Measurements from ENCODE around the gene C1orf74.

Gene C1orf74

DNA sequence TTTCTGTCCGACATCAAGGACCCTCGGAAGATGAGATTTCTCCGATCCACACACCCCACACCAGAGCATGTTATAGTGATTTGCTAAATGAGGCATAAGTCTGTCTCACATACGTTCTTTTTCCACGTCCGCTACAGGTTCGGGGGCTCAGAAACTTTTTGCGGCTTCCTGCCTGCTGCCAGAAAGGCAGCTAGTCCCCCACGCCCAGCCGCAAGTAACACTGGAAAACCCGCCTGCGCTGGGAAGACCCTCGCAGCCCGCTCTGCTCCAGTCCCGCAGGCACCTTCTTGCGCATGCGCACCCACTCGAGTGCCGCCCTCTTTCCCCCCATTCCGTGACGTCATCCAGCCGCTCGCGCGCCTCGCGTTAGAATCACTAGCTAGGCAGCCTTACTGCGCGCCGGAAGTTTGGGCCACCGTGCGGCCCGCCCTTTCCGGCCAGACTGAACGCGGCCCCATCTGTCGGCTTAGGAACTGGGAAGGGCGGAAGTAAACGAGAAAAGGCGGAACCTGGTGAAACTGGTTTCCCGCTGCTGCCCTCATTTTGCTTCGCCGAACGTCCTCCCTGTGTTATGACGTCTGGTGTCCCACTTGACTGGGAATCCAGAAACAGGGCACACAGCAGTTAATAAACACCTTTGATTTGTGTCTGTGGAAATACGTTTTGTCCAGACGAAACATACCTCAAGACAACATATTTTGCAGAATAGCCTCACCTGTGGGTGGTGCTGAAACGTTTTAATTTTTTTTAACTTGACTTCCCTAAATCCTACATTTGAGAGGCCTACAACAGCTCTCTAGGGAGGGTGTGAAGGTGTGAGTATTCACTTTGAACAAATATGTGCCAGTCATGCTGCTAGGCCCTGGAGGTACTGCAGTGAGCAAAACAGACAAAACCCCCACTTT lies at the start of gene C1orf74:
TSS of gene C1orf74 (minus strand) at position 295 of the 905 bp plus-strand sequence. CDS start 925 bp downstream, outside the sequence.
- DNase-seq: peak; percentile 78 to 89

DNA sequence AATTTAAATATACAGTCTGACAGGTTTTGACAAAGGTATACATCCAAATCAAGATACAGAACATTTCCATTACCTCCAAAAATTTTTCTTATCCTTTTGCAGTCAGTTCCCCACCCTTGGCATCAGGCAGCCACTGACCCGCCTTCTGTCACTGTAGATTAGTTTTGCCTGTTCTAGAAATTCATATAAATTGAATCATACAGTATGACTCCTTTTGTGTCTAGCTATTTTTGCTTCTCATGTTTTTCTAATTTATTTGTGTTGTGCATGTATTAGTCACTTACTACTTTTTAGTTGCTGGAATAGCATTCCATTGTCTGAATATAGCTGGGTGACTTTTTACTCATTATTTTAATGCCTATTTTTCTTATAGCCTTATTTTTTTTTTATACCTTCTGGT lies 47.3 kb upstream of the C1orf74 start:
- DNase-seq: no peak

GRCh38 chr1:209830722-209831121 lies 46.4 kb upstream of the C1orf74 start:
- no peak for DNase-seq

DNA sequence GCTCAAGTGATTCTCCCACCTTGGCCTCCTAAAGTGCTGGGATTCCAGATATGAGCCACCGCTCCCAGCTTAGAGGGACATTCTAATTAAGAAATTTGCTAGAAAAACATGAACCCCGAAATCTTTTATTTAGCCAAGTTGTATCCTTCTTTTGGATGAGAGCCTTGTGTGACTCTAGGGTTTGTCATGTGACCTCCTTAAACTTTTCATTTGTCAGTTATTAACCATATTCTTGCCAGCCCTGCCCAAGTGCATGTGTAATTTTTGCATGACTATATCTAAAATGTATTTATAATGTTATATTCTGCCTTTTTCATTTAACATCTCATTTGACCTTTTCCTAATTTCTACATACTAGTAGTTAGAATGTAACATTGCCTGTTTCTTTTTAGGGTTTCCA lies 45.4 kb upstream of the C1orf74 start:
- DNase-seq: no peak

- peak in 1 of 2 experiments; percentile 58 for DNase-seq
Measured at GRCh38 chr1:209827384-209828262, 43.3 kb upstream of the C1orf74 start, which contains the start of gene UTP25. UTP25 (plus strand) TSS chr1:209827972; CDS start chr1:209828064, 92 bp downstream.

GRCh38 chr1:209825591-209826434 lies 41.5 kb upstream of the C1orf74 start:
- DNase-seq: no peak

GRCh38 chr1:209823143-209824041 lies 39.0 kb upstream of the C1orf74 start:
- no peak for DNase-seq

DNA sequence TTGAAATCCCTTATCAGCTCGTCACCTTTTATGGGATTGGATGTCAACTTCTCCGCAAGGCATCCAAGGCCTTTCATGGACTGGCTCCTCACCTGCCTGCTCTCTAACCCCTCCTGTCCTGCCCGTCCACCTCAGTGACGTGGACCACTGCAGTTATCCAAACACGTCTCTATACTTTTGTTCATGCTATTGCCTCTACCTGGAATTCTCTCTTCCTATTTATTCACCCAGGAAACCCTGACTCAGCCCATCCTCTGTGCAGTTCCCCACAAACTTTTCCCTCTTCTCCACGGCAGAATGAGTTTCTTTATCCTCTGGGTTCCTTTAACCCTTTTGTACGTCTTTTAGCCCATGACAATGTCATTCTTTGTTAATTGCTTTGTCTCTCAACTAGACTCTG lies 38.3 kb upstream of the C1orf74 start:
- DNase-seq: no peak

DNA sequence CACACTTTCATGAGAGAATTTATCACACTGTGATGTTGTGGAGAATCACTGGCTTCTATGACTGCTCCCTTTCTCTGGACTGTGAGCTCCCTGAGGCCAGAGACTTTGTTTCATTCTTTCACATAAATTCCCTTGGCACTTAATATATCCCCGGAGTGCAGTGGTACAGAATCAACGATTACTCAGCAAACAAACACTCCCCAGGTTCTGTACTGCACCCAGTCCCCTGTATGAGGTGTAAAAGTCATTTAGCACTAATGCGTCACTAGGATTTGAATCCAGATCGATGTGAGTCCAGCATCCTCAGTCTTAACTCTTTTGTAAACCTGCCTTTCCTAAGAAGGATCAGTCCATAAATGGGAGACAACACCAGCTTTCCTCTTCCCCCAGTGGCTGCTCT lies 36.6 kb upstream of the C1orf74 start:
- no peak for DNase-seq

DNA sequence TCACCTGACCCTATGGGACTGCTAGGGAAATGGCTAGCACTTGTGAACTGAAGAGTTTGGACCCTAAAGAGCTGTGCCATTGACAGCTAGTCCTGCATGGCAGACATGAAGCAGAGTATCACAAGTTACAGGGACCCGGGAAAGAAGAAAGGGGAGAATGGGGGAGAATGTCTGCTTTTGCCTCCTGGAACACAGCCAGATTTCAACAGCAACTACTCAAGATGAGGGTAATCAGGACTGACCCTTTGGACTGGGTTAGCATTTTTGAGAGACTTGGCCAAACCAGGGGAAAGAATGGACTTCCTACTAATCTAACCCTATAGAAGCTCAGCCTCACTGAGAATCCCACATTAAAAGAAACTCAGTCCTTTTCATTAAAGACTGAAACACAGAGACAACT lies 34.7 kb upstream of the C1orf74 start:
- DNase-seq: no peak

DNA sequence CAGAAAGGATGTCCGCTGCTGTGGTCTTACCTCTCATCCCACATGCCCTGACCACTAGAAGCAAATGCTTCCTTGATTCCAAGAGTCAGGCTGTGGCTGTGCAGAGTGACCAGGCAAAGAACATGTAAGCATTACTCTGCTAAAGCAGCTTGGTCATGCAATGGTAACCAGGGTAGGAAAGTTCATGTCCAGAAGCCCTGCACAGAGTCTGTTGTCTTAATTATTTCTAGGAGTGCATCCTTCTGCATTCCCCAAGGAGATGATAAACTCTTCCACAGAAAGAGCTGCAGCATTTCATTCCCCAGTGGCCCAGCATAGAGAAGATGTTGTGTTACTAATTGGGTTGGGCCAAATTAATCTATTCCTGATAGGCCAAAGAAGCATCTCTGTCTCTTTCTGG lies 33.3 kb upstream of the C1orf74 start:
- no peak for DNase-seq

DNA sequence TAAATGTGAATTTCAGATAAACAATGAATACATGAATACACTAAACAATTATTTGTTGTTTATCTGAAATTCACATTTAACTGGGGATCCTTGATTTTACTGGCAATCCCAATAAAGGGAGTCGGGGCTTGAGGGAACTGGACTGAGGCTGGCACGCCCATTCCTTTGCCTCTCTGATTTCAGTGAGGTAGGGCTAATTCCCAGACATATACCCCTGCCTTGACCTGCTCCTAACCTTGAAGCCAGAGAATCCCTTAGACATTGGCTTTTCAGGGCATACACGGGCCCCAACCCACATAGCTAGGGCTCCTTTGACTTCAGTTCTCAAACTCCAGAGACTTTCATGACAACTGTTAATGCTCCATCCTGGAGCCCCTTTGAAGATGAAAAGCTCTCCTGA lies 32.6 kb upstream of the C1orf74 start:
- no peak for DNase-seq

DNA sequence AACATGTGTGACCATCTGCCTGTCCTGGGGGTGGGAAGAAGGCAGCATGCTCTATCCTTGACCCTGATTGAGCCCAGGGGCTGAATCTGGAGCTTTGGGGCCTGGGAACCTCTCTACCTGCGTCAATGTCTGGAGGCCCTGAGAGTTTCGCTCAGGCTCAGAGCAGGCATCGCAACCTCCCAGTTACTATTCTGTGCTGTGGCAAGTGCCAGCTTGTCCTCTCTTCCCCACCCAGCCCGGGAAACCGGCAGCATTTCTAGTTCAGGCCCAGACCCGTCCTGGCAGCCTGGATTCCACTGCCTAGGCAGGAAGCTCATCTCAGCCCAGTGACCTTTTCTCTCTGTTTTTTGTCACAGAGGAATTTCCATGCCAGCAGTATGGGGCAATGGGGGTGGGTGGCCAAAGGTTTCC lies 31.6 kb upstream of the C1orf74 start:
- DNase-seq: no peak

GRCh38 chr1:209815490-209815889 lies 31.1 kb upstream of the C1orf74 start:
- DNase-seq: no peak

DNA sequence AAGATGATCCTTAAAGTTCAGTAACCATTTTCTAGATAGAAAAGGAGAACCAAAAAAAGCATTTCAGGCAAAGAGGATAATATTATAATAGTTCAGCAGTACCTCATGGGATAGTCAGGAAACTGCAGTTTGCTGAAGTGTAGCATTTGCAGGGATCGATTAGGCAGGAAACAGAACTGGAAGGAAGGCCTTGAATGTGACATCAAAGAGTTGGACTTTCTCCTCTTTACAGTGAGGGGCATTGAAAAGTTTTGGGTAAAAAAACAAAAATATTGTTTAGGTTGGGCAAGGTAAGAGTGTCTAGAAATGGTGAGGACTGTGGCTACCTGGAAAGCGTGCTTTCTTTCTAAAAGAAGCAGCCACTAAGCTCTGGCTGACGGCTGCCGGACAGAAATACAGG lies 29.5 kb upstream of the C1orf74 start:
- DNase-seq: no peak

- no peak for DNase-seq
Measured at GRCh38 chr1:209810783-209811182, 26.4 kb upstream of the C1orf74 start.

DNA sequence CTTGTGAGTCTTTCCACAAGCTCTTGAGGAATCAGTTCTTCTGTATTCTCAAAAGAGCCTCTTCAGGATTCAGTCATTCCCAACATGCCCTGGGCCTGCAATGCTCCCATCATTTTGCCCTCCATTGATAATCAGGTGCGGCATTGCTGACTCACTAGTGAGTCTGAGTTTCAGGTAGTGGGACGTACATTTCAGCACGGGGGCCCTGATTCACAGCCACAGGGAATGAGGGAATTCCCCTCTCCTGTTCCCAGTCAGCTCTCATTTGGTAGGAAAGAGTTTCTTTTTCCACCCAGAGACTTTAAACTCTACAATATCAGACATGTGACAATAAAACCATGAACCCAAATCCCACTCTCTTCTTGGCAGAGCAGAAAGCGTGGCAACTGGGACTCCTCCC lies 25.3 kb upstream of the C1orf74 start:
- no peak for DNase-seq

DNA sequence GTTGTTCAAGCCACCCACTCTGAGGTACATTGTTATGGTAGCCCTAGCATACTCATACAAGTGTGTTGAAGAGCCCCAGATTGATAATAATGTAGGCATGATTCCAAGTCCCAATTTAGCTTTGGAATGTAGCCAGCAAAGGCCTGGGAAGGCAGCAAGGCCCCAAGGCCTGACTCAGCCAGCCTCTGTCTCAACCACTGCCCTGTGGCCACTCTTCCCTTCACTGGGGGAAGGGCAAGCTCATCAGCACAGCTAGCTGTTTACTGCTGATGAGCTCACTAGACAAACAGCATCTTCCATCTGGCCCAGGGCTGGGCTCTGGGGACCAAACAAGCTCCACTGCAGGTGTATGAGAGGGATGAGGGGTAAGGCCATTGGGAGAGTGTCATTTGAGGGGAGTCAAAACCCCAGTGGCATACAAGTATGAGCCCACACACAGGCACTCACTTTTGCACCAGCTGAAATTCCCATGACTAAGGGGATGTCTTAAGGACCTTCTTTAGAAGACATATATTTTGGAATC lies 23.8 kb upstream of the C1orf74 start:
- DNase-seq: no peak

- DNase-seq: no peak
Measured at GRCh38 chr1:209807509-209807908, 23.1 kb upstream of the C1orf74 start.

DNA sequence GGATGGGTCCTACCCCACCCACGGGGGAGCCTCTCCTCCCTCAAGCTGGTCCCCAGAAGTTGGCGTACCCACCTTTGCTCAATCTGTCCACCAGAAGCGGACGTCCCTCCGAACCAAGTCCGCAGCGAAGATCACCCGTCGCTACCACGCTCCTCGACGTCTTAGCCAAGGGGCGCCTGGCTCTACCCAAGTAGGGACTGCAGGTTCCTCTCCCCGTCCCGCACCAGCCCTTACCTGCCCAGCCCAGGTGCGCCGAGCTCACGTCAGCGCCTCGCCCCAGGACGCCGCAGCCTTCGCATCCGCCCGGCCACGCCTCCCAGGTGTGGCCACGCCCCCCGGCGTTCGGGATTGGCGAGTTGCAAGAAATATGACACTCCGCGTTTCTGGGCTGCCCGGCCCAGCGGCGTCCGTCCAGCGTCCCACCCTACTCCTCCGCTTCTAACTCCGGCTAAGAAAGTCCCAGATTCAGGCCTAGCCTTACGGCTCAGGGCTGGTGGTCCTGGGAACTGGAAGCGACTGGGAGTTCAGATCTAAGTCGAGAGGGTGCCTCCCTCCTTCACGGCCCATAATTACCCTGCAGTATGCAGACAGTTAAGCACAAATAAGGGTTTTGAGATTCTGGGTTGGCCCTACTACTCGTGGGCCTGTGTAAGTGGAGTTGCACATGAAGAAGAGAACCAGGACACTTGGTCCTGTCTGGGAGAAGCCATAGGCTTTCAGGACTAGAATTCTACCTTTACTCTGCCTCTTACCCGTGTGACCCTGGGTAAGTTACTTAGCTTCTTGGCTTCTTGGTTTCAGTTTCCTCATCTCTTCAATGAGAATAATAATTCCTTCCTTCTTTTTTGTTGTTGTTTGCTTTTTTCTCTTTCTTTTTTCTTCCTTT lies 21.8 kb upstream of the C1orf74 start, which contains the start of gene IRF6:
TSS of gene IRF6 (minus strand) at position 268 of the 886 bp plus-strand sequence. CDS start 4,729 bp downstream, outside the sequence.
- DNase-seq: no peak

Measured in cerebellar nuclear complex (tissue), 1 donor.